ENCODE measurements around the gene KIAA0930.
"Not testable (repeated sequence)": the region's sequence is repeated elsewhere in the genome, so short reads cannot be mapped to it uniquely, and the experiment has no call there.

The KIAA0930 gene

DNA sequence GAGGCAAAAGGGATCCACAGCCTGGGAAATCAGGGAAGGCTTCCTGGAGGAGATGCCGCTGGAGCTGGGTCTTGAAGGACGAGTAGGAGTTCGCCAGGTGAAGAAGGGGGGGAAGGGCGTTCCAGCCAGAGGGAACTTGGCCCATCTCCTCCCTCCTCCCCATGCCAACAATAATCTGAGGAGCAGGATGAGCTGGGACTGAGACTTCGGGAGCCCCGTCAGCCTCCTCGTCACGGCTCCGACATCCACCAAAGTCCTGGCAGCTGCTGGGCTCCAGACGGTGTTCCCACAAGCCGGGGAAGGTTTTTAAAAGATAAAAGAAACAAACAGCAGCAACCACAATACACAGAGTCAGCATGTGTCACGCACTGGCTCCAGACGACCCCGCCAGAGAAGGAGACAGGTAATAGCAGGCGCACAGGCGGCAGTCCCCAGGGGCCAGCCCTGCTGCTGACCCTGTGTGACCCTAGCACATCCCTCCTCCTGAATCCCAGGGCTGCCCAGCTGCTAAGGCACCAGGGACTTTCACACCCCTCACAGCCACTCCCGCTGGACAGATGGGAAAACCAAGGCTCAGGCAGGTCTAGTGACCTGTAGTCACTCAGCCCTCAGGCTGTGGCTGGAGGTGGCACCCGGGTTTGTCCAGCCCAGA is 39.7 kb downstream of the KIAA0930 start:
- no peak for DNase-seq

- DNase-seq = no peak
Measured at GRCh38 chr22:45200230-45200629, 40.5 kb downstream of the KIAA0930 start.

- DNase-seq = no peak
Measured at GRCh38 chr22:45199723-45200122, 41.0 kb downstream of the KIAA0930 start.

DNA sequence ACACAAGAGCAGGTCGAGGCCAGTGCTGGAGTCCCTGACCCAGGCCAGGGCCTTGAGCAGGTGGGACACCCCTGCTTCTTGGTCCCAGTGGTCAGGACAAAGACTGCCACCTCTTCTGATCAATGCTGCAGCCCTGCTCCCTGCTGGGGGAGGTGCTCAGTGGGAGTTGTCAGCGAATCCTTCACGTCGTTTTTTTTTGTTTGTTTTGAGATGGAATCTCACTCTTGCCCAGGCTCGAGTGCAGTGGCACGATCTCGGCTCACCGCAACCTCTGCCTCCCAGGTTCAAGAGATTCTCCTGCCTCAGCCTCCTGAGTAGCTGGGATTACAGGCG is 42.3 kb downstream of the KIAA0930 start:
- no peak for DNase-seq

- no peak for DNase-seq
Measured at GRCh38 chr22:45197606-45198462, 42.9 kb downstream of the KIAA0930 start.

DNA sequence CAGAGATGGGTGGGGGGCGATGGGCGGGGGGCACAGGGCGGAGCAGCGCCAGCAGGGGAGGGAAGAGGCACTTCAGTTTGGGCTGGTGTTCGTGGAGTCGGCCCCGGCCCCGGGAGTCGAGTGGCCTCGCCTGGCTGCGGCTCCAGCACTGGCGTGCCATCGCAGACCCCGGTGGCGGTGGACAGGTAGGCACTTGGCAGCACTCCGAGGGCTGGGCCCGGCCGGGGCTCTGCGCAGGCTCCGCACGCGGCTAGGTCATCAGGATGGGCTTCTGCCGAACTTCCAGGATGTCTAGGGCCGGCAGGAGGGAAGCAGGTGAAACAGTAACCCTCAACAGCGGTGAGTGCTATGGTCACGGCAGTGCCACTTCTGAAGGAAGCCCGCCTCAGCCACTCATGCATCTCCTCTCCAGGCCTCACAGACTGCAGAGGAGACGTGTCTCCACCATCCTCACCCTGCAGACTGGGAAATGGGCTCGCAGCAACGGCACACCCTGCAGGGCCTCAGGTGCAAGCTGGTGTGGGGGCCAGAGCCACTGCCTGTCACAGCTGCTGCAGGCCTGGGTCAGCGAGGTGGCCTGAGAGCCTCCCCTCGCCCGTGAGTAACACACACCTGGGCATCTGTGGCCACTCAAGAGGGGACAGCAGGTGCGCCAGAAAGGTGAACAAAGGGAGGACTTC is 43.6 kb downstream of the KIAA0930 start:
- DNase-seq = no peak

- DNase-seq = no peak
Measured at GRCh38 chr22:45196308-45196707, 44.4 kb downstream of the KIAA0930 start.

DNA sequence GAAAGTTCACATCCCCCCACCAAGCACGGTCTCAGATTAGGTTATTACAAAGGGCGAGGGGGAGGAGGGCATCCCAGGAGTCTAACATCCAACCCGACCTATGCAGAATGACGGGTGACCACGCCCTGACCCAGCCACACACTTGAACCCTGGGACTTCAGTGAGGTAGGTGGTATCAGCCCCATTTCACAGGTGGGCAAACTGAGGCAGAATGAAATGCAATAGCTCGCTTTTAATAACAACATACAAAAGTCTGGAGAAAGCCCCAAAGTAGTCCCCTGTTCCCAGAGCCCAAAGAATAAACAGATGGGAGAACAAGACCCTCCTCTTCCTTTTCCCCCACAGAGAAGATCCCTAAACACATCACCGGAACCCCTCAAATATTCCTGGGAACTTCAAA is 45.1 kb downstream of the KIAA0930 start:
- no peak for DNase-seq

GRCh38 chr22:45194686-45195085 is 46.0 kb downstream of the KIAA0930 start:
- no peak for DNase-seq

GRCh38 chr22:45192701-45193187 is 48.0 kb downstream of the KIAA0930 start:
- DNase-seq = no peak

DNA sequence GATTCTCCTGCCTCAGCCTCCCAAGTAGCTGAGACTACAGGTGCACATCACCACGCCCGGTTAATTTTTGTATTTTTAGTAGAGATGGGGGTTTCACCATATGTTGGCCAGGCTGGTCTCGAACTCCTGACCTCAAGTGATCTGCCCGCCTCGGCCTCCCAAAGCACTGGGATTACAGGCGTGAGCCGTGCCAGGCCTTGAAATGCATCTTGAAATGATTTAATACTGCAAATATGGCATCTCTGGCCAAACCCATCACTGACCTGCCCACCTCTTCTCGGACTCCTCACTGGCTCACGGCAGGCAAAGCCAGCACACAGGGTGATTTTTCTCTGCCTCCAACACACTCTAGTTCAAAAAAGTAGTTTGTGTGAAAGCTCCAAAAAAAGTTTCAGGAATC is 48.9 kb downstream of the KIAA0930 start:
- DNase-seq = not testable (repeated sequence)

- no peak for DNase-seq
Measured at GRCh38 chr22:45190202-45190872, 50.4 kb downstream of the KIAA0930 start.

GRCh38 chr22:45188779-45189178 is 51.9 kb downstream of the KIAA0930 start:
- no peak for DNase-seq

DNA sequence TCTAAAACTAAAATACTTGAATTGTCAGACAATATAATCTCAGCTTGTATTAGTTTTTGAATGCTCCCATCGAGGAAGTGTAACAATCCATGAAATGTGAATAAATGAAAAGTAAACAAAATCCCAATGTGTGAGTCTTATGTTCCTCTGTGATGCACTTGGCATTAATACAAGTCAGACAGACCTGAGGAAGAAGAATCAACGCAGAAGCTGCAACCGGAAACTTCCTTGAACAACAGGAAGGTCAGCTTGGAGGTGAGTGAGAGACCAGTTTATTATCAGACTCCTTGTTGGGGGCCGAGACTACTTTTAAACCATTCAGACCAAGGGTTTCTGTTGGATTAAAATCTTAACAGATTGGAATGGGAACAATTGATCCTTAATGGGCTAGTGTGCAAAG is 52.8 kb downstream of the KIAA0930 start:
- DNase-seq = no peak

DNA sequence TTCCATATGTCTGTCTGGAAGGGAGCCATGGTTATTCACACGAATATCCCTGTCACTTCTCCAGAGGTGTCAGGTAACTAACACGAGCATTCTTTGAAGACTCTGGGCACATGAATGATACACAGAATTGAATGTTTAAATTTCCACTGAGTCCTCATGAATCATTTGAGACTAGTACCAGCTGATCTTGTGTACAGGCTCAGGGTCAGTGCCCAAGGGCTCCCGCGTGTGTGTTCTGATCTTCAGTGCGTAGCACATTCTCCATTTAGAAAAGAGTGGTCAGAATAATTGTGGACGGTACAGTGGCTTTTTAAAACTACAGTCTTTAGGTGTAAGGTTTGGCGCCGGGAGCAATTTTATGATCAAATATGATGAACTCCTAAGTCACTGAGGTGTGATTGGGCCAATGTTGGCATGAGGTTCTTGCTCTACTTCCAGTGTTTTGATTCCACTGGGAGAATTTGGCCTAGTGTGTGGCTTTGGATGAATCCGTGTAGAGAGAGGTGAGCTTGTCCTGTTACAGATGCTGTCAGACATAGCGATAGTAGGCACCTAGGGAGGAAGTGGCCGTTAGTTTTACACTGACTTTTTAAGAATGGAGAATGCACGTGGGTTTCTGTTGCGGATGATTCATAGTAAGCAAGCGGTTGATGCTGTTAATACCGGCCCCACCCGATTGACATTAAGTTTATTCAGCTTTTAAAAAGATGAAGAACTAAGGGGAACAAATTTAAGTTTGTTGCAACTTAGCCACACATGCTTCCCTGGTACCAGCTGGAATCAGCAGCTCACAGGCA is 54.8 kb downstream of the KIAA0930 start:
- DNase-seq = no peak

GRCh38 chr22:45183974-45184373 is 56.7 kb downstream of the KIAA0930 start:
- no peak for DNase-seq

DNA sequence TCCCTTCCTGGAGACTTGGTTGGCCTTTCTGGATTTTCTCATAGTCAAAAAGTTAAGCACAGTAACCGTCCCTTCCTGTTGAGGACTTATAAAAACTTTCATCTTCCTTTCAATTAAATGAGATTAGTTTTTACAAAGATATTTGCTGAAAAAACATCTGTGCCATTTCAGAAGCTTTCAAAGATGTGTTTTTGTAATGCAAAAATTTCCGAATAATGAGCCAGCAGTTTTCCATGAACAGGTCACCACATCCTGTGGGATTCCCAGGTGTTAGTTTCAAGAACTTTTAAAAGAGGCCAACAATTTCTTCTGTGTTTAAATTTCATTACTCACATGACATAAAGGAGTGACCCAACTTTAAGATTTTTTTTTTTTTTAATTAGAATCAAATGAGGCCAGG is 58.9 kb downstream of the KIAA0930 start:
- no peak for DNase-seq

- DNase-seq = no peak
Measured at GRCh38 chr22:45181240-45181639, 59.5 kb downstream of the KIAA0930 start.

- no peak for DNase-seq
Measured at GRCh38 chr22:45180146-45180679, 60.5 kb downstream of the KIAA0930 start.

DNA sequence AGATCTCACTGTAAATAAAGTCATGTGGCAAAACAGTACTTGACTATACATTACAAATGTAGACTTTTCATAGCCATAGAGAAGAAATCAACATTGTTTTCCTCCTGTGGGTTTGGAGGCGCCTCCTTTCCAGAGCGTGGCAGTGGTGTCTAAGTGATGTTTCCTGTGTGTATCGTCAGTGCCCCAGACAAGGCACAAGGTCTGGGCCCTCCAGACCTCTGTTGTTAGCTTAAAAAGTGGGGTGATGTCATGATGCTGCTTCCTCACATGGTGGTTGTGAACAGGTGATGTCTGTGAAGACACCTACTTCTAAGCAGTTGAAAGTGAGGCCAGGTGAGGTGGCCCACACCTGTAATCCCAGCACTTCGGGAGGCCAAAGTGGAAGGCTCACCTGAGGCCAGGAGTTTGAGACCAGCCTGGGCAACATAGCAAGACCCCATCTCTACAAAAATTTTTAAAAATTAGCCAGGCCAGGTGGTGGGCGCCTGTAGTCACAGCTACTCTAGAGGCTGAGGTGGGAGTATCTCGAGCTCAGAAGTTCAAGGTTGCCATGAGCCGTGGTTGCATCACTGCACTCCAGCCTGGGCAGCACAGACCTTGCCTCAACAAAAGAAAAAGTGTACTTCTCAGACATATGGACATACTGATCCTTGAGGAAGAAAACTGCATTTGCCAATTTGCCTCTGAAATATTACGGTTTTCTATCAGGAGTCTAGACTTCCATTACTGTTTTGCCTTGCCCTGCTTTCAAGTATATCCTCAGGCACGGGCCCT is 61.2 kb downstream of the KIAA0930 start:
- no peak for DNase-seq

All from activated gamma-delta T cell (primary cell).